ENCODE measurements around the gene GRXCR2.

GRXCR2 gene

DNA sequence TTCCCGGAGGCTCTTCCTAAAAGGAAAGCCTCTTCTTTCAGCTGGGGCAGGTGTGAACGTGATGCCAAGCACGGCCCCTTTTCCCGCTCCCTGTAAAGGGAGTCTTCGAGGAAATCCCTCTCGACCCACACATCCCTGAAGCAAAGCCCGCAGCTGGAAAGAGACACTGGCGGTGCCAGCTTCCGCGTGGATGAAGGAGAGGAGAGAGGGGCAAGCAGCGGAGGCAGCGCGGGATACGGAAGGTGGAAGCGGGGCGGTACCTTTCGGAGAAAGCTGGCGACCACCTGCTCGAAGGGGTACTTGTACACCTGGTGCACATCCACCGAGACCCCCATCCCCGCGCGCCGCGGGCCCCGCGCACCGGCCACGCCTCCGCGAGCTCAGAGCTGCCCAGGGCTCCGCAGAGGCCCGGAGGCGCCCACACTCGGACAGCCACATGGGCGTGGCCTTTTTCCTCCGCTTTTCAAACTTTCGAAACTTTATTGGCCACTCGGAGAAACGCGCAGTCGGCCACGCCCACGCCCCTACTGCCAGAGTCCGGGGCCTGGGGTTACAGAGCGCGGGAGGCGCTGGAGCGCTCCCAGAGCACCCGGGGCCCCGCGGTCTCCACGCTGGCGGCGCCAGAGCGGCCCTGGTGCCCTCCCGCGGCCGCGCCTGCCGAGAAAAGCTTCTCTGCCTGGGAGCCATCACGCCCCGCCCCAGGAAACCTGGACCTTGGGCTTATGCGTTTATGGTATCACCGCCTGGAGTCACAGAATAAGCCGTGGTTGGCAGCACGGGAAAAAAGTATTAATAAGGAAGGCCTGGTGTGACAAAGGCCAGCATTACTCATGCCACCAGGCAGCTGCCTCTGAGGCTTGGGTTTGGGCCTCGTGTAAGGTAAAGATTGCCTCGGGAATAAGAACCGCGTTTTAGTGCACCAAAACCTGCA is 37.6 kb downstream of the GRXCR2 start, which contains the start of gene PRELID2 (continued):
- TF ChIP-seq ZBTB8A (tag by site-specific recombination; IDR thresholded peaks at IDR 0.05) = peak; percentile 68
- no peak for TF ChIP-seq ZNF112 (tag by site-specific recombination; IDR thresholded peaks at IDR 0.05)
- no peak for TF ChIP-seq TRIM28 (IDR thresholded peaks at IDR 0.05; ENCODE audit: borderline replicate concordance, low read length)
- TF ChIP-seq, protein P1, sequence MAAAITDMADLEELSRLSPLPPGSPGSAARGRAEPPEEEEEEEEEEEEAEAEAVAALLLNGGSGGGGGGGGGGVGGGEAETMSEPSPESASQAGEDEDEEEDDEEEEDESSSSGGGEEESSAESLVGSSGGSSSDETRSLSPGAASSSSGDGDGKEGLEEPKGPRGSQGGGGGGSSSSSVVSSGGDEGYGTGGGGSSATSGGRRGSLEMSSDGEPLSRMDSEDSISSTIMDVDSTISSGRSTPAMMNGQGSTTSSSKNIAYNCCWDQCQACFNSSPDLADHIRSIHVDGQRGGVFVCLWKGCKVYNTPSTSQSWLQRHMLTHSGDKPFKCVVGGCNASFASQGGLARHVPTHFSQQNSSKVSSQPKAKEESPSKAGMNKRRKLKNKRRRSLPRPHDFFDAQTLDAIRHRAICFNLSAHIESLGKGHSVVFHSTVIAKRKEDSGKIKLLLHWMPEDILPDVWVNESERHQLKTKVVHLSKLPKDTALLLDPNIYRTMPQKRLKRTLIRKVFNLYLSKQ (tag by site-specific recombination; IDR thresholded peaks at IDR 0.05; ENCODE audit: borderline replicate concordance) = no peak
- TF ChIP-seq ZNF560 (tag by site-specific recombination; IDR thresholded peaks at IDR 0.05; ENCODE audit: borderline replicate concordance) = no peak
- no peak for TF ChIP-seq OVOL3 (tag by site-specific recombination; IDR thresholded peaks at IDR 0.05)
- no peak for TF ChIP-seq ZNF596 (tag by site-specific recombination; IDR thresholded peaks at IDR 0.05)
- no peak; the same call in none of the 2 replicates for TF ChIP-seq SCRT2 (tag by site-specific recombination; IDR thresholded peaks at IDR 0.05)
- 0 out of 2 replicates have a peak, but pooled peaks have one; percentile 12 for TF ChIP-seq ZFP69B (tag by site-specific recombination; IDR thresholded peaks at IDR 0.05)
- TF ChIP-seq ZNF223 (tag by site-specific recombination; IDR thresholded peaks at IDR 0.05) = no peak
- TF ChIP-seq ZNF350 (tag by site-specific recombination; IDR thresholded peaks at IDR 0.05) = no peak
- TF ChIP-seq, protein P2, sequence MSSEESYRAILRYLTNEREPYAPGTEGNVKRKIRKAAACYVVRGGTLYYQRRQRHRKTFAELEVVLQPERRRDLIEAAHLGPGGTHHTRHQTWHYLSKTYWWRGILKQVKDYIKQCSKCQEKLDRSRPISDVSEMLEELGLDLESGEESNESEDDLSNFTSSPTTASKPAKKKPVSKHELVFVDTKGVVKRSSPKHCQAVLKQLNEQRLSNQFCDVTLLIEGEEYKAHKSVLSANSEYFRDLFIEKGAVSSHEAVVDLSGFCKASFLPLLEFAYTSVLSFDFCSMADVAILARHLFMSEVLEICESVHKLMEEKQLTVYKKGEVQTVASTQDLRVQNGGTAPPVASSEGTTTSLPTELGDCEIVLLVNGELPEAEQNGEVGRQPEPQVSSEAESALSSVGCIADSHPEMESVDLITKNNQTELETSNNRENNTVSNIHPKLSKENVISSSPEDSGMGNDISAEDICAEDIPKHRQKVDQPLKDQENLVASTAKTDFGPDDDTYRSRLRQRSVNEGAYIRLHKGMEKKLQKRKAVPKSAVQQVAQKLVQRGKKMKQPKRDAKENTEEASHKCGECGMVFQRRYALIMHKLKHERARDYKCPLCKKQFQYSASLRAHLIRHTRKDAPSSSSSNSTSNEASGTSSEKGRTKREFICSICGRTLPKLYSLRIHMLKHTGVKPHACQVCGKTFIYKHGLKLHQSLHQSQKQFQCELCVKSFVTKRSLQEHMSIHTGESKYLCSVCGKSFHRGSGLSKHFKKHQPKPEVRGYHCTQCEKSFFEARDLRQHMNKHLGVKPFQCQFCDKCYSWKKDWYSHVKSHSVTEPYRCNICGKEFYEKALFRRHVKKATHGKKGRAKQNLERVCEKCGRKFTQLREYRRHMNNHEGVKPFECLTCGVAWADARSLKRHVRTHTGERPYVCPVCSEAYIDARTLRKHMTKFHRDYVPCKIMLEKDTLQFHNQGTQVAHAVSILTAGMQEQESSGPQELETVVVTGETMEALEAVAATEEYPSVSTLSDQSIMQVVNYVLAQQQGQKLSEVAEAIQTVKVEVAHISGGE (tag by site-specific recombination; conservative IDR thresholded peaks at IDR 0.05; ENCODE audit: low read depth) = no peak; the same call in 1 of the 2 replicates
- no peak for TF ChIP-seq ZNF558 (tag by site-specific recombination; IDR thresholded peaks at IDR 0.05)
- TF ChIP-seq, protein P3, sequence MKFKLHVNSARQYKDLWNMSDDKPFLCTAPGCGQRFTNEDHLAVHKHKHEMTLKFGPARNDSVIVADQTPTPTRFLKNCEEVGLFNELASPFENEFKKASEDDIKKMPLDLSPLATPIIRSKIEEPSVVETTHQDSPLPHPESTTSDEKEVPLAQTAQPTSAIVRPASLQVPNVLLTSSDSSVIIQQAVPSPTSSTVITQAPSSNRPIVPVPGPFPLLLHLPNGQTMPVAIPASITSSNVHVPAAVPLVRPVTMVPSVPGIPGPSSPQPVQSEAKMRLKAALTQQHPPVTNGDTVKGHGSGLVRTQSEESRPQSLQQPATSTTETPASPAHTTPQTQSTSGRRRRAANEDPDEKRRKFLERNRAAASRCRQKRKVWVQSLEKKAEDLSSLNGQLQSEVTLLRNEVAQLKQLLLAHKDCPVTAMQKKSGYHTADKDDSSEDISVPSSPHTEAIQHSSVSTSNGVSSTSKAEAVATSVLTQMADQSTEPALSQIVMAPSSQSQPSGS (tag by site-specific recombination; IDR thresholded peaks at IDR 0.05; ENCODE audit: low read depth) = no peak
- no peak for TF ChIP-seq ZNF426 (tag by site-specific recombination; IDR thresholded peaks at IDR 0.05)
- no peak for TF ChIP-seq ZNF624 (tag by site-specific recombination; IDR thresholded peaks at IDR 0.05)
- TF ChIP-seq ZNF473 (tag by site-specific recombination; IDR thresholded peaks at IDR 0.05) = no peak
- no peak for TF ChIP-seq ZBTB1 (tag by site-specific recombination; IDR thresholded peaks at IDR 0.05)
- TF ChIP-seq, protein P4, sequence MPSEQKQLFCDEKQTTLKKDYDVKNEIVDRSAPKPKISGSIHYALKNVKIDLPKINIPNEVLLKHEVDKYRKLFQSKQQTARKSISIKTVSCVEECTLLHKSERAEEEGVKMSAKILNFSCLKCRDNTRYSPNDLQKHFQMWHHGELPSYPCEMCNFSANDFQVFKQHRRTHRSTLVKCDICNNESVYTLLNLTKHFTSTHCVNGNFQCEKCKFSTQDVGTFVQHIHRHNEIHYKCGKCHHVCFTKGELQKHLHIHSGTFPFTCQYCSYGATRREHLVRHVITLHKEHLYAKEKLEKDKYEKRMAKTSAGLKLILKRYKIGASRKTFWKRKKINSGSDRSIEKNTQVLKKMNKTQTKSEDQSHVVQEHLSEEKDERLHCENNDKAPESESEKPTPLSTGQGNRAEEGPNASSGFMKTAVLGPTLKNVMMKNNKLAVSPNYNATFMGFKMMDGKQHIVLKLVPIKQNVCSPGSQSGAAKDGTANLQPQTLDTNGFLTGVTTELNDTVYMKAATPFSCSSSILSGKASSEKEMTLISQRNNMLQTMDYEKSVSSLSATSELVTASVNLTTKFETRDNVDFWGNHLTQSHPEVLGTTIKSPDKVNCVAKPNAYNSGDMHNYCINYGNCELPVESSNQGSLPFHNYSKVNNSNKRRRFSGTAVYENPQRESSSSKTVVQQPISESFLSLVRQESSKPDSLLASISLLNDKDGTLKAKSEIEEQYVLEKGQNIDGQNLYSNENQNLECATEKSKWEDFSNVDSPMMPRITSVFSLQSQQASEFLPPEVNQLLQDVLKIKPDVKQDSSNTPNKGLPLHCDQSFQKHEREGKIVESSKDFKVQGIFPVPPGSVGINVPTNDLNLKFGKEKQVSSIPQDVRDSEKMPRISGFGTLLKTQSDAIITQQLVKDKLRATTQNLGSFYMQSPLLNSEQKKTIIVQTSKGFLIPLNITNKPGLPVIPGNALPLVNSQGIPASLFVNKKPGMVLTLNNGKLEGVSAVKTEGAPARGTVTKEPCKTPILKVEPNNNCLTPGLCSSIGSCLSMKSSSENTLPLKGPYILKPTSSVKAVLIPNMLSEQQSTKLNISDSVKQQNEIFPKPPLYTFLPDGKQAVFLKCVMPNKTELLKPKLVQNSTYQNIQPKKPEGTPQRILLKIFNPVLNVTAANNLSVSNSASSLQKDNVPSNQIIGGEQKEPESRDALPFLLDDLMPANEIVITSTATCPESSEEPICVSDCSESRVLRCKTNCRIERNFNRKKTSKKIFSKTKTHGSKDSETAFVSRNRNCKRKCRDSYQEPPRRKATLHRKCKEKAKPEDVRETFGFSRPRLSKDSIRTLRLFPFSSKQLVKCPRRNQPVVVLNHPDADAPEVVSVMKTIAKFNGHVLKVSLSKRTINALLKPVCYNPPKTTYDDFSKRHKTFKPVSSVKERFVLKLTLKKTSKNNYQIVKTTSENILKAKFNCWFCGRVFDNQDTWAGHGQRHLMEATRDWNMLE (tag by site-specific recombination; conservative IDR thresholded peaks at IDR 0.05; ENCODE audit: low read depth) = no peak
- peak; percentile 26; the same call in 1 of the 2 replicates for TF ChIP-seq ZFP37 (tag by site-specific recombination; IDR thresholded peaks at IDR 0.05)
- TF ChIP-seq ZNF404 (tag by site-specific recombination; IDR thresholded peaks at IDR 0.05) = no peak
- no peak for TF ChIP-seq ZNF785 (tag by site-specific recombination; IDR thresholded peaks at IDR 0.05)
- TF ChIP-seq, protein P5, sequence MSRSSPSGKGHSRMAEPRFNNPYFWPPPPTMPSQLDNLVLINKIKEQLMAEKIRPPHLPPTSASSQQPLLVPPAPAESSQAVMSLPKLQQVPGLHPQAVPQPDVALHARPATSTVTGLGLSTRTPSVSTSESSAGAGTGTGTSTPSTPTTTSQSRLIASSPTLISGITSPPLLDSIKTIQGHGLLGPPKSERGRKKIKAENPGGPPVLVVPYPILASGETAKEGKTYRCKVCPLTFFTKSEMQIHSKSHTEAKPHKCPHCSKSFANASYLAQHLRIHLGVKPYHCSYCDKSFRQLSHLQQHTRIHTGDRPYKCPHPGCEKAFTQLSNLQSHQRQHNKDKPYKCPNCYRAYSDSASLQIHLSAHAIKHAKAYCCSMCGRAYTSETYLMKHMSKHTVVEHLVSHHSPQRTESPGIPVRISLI (tag by site-specific recombination; IDR thresholded peaks at IDR 0.05) = peak; percentile 42
- TF ChIP-seq ZNF16 (tag by site-specific recombination; IDR thresholded peaks at IDR 0.05; ENCODE audit: low read depth) = no peak
- TF ChIP-seq ZNF571 (tag by site-specific recombination; IDR thresholded peaks at IDR 0.05) = no peak
- TF ChIP-seq TCF7L2 (IDR thresholded peaks at IDR 0.05; ENCODE audit: borderline replicate concordance, low read depth, low read length) = no peak

All from HEK293 (cell line).